IPS-15b (cell line): ENCODE results near the gene IL17RA.
"Not testable (repeated sequence)": the region's sequence is repeated elsewhere in the genome, so short reads cannot be mapped to it uniquely, and the experiment has no call there.

Experiments
- H3K27me3 ChIP-seq: one replicate; pipeline ENCODE4 v1.6.1; 2013; ENCODE audit warnings: low read length; ENCODE audit not compliant: control insufficient read depth, insufficient read depth
- H3K36me3 ChIP-seq: one replicate; pipeline ENCODE4 v1.6.1; 2013; ENCODE audit warnings: low read length; ENCODE audit not compliant: control insufficient read depth, insufficient read depth
- H3K4me1 ChIP-seq: one replicate; pipeline ENCODE4 v1.6.1; 2013; ENCODE audit warnings: mild to moderate bottlenecking, low read length; ENCODE audit not compliant: control insufficient read depth, insufficient read depth
- H3K4me3 ChIP-seq: one replicate; pipeline ENCODE4 v1.5.1; 2013; ENCODE audit warnings: low read depth, low read length
- H3K9ac ChIP-seq: one replicate; pipeline ENCODE4 v1.6.1; 2013; ENCODE audit warnings: low read depth, mild to moderate bottlenecking, low read length
- H3K9me3 ChIP-seq: one replicate; pipeline ENCODE4 v1.6.1; 2013; ENCODE audit warnings: mild to moderate bottlenecking, low read length; ENCODE audit not compliant: control insufficient read depth, insufficient read depth

Gene IL17RA

DNA sequence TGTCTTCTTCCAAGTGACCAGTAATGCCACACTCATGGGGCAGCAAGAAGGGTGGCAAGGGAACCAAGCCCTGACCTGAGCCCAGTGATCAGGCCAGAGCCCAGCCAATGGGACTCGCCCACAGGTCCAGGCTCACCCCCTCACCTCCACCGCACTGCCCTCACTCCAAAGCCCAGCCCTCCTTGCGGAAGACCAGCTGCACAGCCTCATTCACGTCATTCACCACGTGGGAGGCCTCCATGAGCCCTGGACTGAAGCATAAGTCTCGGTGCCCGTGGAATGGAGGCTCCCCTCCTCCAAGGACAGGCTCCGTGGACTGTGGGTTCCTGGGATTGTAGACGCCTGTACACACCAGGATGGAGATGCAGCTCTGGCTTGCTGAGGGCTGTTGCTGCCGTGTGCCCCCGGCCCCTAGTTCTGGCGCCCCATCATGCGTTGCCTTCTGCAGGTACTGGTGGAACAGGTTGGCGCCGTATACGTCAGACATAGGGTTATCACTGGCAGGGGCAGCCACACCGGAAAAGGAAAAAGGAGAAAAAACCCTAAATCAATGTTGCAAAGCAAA, 53.1 kb downstream of the IL17RA start:
- Histone ChIP-seq H3K27me3 (no peaks in the 10 kb centered on the region), H3K4me1 (no peaks in the 10 kb centered on the region), H3K4me3 (no peak overlapping the region), H3K36me3 (peaks cover 31% of the 10 kb centered on the region), H3K9me3 (no peaks in the 10 kb centered on the region), H3K9ac (no peak overlapping the region)

DNA sequence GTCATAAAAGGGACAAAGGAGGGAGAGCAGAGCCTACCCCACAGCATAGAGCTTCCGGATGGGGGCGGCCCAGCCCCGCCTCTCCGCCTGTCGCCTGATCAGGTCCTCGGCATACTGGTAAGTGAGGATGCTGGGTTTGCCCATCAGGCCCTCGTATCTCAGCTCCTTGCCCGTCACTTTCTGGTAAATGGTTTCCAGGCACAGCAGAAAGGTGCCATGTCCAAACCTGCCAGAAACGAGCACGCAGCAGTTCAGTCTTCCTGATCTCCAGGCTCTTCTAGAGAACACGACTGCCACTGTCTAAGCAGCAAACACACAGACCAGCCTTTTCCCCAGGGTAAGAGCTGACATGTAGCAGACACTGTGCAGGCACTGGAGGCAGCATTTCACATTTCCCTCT, 53.7 kb downstream of the IL17RA start:
- Histone ChIP-seq H3K27me3 (no peaks in the 10 kb centered on the region), H3K36me3 (peaks cover 37% of the 10 kb centered on the region), H3K9ac (no peak overlapping the region), H3K4me1 (no peaks in the 10 kb centered on the region), H3K4me3 (no peak overlapping the region), H3K9me3 (no peaks in the 10 kb centered on the region)

DNA sequence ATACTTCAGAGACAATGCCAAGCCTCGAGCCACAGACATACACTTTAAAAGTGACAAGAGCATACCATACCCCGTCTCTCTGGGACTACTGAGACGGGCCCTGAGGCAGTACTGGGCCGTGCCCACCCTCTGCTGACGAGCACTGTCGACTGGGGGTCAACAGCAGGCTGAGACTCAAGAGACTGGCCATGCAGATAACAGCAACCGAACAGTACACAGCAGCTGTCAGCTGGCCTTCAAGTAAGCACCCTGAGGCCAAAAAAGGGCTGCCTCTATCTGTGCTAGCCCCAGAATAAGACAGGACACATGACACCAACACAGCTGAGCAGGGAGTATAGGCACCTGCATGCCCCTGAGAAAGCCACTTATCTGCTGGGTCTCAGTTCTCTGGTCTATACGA, 55.2 kb downstream of the IL17RA start:
- Histone ChIP-seq H3K4me1 (no peaks in the 10 kb centered on the region), H3K36me3 (peaks cover 43% of the 10 kb centered on the region), H3K4me3 (no peak overlapping the region), H3K9ac (no peak overlapping the region), H3K9me3 (no peaks in the 10 kb centered on the region), H3K27me3 (no peaks in the 10 kb centered on the region)

DNA sequence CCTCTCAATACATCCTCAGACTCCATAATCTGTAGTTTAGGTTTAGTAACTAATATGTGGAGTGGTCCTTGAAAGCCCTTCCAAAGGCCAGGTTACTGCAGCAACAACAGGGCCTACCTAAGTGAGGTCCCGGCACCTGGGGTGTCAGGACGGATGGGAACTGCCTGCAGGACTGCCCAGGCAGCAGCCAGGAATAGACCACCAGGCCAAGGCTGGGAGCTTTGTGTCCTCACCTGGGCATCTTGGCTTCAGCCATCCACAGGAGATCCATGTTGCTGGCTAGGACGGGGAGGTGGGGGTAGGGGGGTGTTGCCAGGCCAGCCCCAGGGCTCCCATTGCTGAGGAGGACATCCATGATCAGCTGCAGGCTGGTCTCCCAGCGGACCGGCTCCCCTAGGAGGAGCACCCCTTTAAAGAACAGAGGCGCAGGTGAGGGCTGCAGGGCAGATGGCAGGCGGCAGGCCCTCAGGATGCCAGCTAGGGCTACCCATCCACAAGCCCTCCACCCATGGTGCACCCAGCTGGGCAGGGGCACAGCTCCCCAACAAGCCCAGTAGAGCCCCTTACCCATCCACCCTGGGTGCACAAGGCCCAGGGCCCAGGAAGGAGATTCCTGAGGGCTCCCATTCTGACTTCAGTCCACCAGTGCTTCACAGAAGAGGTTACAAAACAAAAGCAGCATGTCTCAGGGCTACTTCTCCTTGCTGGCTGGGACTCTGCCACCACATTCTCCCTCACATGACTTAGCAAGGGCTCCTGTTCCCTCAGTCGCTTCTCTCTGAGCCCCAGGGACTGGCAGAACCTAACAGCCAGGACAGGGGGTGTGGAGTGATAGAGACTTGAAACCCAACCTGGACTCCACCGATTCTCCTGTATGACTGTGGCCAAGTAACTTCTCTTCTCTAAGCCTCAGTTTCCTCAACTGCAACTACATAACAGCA, 56.3 kb downstream of the IL17RA start:
- H3K27me3 ChIP-seq, result no peaks in the 10 kb centered on the region
- H3K4me3 ChIP-seq, result no peak overlapping the region
- no peaks in the 10 kb centered on the region for H3K9me3 ChIP-seq
- H3K4me1 ChIP-seq, result no peaks in the 10 kb centered on the region
- H3K9ac ChIP-seq, result no peak overlapping the region
- H3K36me3 ChIP-seq, result peaks cover 46% of the 10 kb centered on the region

DNA sequence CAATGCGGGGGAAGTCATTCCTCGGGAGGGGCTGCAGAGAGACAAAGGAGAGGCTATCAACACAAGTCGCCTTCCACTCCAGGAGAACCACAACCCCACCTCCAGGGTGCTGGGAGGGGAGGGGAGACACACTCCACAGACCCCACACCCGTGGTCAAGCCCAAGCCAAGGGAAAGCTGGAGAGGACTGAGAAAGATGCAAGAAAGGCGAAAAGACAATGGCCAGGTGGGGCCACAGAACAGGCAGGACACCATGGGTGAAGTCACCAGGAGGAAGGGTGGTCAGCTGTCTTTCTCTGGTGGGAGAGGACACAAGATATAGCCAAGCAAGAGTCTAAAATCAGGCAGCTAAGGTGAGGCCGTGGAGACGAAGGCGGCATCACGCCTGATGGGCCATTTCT, 58.3 kb downstream of the IL17RA start:
- Histone ChIP-seq H3K36me3 (peaks cover 32% of the 10 kb centered on the region), H3K4me3 (no peak overlapping the region), H3K27me3 (no peaks in the 10 kb centered on the region)

DNA sequence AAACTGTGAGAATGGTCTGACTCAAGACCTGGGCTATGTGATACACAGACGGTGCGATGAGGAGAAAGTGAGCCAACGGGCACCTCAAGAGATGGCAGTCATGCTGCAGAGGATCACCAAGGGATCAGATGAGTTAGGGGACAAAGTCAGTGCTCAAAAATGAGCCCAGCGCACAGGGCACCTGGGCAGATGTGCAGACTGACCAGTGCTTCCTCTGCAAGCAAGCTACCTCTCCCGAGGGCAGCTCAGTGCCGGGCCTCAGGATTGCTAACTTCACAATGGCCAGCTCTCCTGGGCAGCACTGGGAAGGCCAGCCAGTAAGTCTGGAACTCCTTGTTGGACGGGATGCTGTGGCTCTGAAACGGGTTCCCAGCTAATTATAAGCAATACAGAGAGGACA, 59.0 kb downstream of the IL17RA start:
- H3K4me1 ChIP-seq, result no peaks in the 10 kb centered on the region
- peaks cover 25% of the 10 kb centered on the region for H3K36me3 ChIP-seq
- no peak overlapping the region for H3K4me3 ChIP-seq
- H3K9me3 ChIP-seq, result no peaks in the 10 kb centered on the region
- no peaks in the 10 kb centered on the region for H3K27me3 ChIP-seq
- H3K9ac ChIP-seq, result no peak overlapping the region

More for the DNA sequence above, 58.3 kb downstream of the IL17RA start:
- no peaks in the 10 kb centered on the region for H3K4me1 ChIP-seq
- H3K9me3 ChIP-seq, result no peaks in the 10 kb centered on the region
- H3K9ac ChIP-seq, result no peak overlapping the region

DNA sequence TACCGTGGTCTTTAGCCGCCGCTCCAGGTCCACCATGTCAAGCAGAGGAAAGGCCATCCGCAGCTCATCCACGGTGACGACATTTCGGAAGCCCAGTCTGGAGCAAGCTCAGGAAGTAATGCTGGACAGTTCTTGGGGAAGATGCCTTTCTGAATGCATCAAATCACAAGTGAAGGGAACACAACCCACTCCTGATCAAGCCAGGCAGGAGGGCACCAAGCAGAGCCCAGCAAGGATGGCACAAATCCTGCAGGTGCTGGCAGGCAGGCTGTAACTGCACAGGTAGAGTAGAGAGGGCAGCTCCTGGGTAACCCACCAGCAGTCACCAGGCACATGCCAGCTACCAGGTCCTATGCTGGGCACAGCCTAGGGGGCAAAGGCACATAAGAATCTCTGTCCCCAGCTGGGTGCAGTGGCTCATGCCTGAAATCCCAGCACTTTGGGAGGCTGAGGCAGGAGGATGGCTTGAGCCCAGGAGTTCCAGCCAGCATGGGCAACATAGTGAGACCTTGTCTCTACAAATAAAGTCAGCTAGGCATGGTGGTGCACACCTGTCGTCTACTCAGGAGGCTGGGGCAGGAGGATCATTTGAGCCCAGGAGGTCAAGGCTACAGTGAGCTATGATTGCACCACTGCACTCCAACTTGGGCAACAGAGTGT, 60.4 kb downstream of the IL17RA start:
- H3K9me3 ChIP-seq, result no peaks in the 10 kb centered on the region
- H3K4me3 ChIP-seq, result no peak overlapping the region
- H3K27me3 ChIP-seq, result no peaks in the 10 kb centered on the region
- no peaks in the 10 kb centered on the region for H3K4me1 ChIP-seq
- peaks cover 23% of the 10 kb centered on the region for H3K36me3 ChIP-seq
- no peak overlapping the region for H3K9ac ChIP-seq

DNA sequence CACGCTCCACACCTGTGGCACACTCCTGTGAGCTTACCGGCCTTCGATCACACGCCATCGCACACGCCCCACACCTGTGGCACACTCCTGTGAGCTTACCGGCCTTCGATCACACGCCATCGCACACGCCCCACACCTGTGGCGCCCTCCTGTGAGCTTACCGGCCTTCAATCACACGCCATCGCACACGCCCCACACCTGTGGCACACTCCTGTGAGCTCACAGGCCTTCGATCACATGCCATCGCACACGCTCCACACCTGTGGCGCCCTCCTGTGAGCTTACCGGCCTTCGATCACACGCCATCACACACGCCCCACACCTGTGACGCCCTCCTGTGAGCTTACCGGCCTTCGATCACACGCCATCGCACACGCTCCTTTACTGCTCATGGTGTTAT, 62.7 kb downstream of the IL17RA start:
- not testable (repeated sequence) for H3K9me3 ChIP-seq, H3K9ac ChIP-seq, H3K4me1 ChIP-seq, H3K27me3 ChIP-seq, H3K4me3 ChIP-seq
- H3K36me3 ChIP-seq, result peaks cover 15% of the 10 kb centered on the region

DNA sequence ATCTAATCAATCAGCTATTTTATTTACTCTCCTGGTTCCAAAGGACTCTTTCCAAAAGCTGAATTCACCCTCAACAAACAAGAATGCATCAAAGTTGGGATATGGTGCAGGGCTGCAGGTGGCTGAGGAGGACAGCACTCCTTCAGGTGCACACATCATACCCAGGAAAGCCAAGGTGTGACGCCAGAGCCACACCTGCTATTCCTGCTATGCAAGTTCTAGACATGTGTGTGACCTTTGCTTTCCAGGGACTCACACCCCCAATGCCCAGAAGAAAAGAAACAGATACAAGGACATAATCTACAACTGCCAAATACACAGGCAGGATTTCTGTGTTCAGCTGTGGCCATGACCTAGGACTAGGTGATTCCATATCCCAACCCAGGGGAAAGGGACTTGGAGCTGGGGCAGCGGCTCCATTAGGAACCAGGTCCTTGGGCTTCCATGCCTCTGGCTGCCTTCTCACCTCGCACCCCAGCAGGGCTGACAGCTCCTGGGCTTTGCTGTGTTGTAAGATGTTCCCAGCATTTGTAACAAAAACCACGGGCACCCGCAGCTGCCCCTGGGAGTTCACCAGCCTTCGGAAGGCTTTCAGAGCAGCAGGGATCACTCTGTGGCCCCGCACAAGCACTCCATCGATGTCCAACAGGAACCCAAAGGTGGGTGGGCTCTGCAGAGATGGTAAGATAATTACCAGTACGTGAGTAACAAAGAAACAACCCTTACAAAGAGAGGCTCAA, 64.4 kb downstream of the IL17RA start:
- Histone ChIP-seq H3K4me1 (no peaks in the 10 kb centered on the region), H3K9me3 (no peaks in the 10 kb centered on the region), H3K9ac (no peak overlapping the region), H3K4me3 (no peak overlapping the region), H3K36me3 (peaks cover 6% of the 10 kb centered on the region), H3K27me3 (no peaks in the 10 kb centered on the region)

DNA sequence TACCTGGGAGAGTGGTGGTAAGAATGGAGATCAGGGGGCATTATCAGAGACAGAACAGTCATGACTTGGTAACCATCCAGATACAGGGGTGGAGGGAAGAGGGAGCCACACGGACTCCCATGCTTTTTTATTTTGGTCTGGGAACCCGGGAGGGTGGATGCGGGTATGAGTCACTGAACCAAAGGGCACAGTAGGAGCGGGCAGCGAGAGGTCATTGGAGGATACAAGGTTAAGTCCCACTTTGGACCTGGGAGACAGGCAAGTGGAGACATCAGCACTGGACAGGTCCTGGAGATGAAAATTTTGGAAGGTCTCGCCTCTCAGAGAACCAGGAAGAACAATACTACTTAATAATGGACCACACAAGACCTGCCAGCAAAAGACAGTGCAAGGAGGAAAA, 67.5 kb downstream of the IL17RA start:
- H3K4me1 ChIP-seq, result no peaks in the 10 kb centered on the region
- no peak overlapping the region for H3K9ac ChIP-seq
- H3K4me3 ChIP-seq, result no peak overlapping the region
- no peaks in the 10 kb centered on the region for H3K36me3 ChIP-seq
- H3K9me3 ChIP-seq, result no peaks in the 10 kb centered on the region
- no peaks in the 10 kb centered on the region for H3K27me3 ChIP-seq

DNA sequence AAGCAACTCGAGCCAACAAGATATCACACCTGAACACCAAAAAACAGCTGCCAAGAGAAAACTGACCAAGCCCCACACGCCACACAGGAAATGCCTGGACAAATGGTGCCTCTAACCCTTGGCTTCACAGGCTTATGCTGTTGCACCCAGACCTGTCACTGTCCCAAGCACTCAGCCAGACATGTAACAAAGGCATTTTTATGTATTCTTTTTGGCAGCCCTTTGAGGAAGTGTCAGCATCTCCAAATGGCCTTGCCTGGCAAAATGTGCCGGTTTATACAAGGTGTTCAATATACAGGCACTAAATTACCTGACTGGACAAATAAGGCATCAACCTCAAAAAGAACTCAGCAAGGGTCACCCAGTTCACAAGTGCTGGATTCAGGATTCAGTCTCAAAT, 68.2 kb downstream of the IL17RA start:
- no peak overlapping the region for H3K4me3 ChIP-seq
- no peaks in the 10 kb centered on the region for H3K36me3 ChIP-seq
- H3K27me3 ChIP-seq, result no peaks in the 10 kb centered on the region
- no peaks in the 10 kb centered on the region for H3K9me3 ChIP-seq
- no peaks in the 10 kb centered on the region for H3K4me1 ChIP-seq
- H3K9ac ChIP-seq, result no peak overlapping the region
